Measurements from ENCODE around the gene LY6G6C. TPM values are rescaled to one million over a fixed set of nuclear protein-coding genes. Genes with fewer than 3 reads are reported as not detected.

The LY6G6C gene
- total and polyA plus RNA-seq, 10 of the 15 experiments (the other 5 are each of a cell fraction or from before 2014, with no cell fraction given), result not detected

DNA sequence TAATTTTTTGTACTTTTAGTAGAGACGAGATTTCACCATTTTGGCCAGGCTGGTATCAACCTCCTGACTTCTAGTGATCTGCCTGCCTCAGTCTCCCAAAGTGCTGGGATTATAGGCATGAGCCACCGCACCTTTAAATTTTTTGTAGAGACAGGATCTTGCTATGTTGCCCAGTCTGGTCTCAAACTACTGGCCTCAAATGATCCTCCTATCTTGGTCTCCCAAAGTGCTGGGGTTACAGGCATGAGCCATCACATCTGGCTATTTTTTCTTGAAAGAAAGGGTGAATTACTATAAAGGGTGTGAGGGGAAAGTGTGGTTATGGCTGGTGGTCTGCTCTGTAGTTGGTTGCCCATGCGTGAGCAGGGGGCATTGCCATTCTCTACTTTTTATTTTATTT lies 13.3 kb downstream of the LY6G6C start (continued):
- TF ChIP-seq CREM (IDR thresholded peaks at IDR 0.05; ENCODE audit: low read depth) (no peak), REST (IDR thresholded peaks at IDR 0.05; ENCODE audit: low read depth, low read length) (no peak), BCL11A (IDR thresholded peaks at IDR 0.05; ENCODE audit: low read depth, low read length) (no peak), CUX1 (IDR thresholded peaks at IDR 0.05; ENCODE audit: insufficient replicate concordance, low read depth, low read length) (no peak), KLF5 (IDR thresholded peaks at IDR 0.05; ENCODE audit: partially characterized antibody) (no peak)

Measured in GM12878 (cell line).